NCI-H2029 (cell line): ENCODE results near the gene PRIMPOL.
"Not testable (repeated sequence)": the region's sequence is repeated elsewhere in the genome, so short reads cannot be mapped to it uniquely, and the experiment has no call there.

Source experiments
- DNase-seq: peaks from one replicate; lab custom pipeline; 2025; lab: John Stamatoyannopoulos, UW

Gene PRIMPOL

DNA sequence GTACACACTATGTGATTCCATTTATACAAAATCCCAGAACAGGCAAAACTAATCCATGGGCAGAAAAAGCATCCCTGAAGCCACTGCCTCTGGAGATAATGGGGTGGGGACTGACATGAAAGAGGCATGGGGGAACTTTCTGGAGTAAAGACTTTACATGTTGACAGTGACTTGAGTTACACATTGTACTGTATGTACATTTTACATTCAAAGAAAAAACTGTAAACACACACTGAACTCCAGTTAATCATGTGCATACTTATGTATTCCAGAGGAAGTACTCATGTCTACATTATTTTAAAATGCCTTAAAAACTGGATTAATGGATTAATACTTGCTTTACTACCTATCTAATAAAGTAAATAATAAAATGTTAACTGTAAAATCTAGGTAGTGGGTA lies 62.8 kb downstream of the PRIMPOL start:
- no peak for DNase-seq

- DNase-seq, result no peak
Measured at GRCh38 chr4:184713887-184714286, 64.3 kb downstream of the PRIMPOL start.

DNA sequence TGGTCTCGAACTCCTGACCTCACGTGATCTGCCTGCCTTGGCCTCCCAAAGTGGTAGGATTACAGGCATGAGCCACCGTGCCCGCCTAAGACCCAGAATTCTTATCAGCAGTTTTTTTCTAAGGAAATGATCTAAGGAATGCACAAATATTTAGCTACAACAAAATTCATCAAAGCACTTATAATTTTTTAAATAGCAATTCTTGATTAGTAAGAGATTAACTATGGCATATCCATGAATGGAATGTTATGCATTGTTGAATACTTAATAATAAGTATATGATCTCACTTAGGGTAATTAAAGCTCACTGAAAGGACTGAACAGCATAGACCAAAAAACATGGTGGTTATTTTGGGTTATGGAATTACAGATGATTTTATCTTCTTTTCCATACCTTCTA lies 66.0 kb downstream of the PRIMPOL start:
- no peak for DNase-seq

GRCh38 chr4:184719407-184719806 lies 69.9 kb downstream of the PRIMPOL start:
- no peak for DNase-seq

- DNase-seq, result no peak
Measured at GRCh38 chr4:184721254-184721653, 71.7 kb downstream of the PRIMPOL start.

DNA sequence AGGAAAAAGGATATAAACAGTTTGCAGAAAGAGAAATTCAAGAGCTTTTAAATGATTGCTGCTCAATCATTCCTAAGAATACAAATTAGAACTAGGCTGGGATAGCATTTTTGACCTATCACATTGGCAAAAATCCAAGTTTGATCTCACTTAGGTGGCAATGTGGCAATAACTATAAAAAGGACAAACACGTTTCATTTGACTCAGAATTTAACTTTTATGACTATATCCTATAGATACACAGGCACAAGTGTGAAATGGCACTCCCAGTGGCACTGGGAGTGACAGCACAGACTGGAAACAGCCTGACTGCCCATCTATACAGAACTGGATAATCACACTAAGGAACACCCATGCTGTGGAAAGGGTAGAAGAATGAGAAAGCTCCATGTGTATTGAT lies 73.3 kb downstream of the PRIMPOL start:
- no peak for DNase-seq

DNA sequence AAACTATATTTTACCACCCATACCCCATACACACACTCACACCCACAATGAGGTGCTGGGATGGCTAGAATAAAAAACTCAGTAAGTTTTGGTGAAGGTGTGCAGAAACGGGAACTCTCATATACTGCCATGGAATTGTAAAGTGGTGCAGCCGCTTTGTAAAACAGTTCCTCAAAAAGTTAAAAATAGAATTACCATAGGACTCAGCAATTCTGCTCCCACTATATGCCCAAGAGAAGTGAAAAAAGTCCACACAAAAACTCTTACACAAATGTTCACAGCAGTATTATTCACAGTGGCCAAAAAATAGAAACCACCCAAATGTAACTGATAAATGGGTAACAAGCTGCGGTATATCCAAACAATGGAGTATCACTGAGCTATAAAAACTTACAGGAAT lies 77.9 kb downstream of the PRIMPOL start:
- DNase-seq, result no peak

DNA sequence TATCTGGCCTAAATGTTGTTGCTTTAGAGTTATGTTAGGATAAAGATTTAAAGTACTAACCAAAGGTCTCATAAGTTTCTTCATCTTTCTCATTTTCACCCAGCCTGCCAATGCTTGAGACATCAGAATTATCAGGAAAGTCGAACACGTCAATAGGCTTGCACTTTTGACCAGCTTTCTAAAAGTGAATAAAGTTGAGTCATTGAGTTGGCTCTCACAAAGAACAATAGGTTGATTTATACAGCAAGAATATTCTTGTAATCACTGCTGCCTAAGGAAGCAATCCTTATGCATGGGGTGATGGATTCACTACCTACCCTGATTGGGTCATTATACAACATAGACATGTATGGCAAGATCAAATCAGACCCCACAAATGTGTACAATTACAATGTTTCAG lies 79.3 kb downstream of the PRIMPOL start:
- no peak for DNase-seq

GRCh38 chr4:184729946-184730345 lies 80.4 kb downstream of the PRIMPOL start:
- no peak for DNase-seq

DNA sequence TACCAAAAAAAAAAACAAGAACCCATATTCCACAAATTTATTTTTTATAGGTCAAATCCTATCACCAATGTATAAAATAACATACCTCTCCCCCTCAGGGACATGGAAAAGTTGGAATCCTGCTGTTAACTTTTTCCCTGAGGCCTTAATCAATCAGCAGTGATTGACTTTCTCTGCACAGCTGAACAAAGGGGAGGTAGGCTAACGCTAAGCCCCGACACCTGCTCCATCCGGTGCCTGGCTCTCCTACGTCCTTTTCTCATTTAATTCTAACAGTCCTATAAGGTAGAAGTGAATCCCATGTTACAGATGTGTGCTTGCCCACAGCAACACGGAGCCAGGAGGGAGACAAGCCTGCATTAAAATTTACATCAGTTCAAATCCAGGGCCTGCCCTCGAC lies 81.5 kb downstream of the PRIMPOL start:
- no peak for DNase-seq

- DNase-seq, result peak; percentile 62
Measured at GRCh38 chr4:184732126-184732525, 82.6 kb downstream of the PRIMPOL start.

DNA sequence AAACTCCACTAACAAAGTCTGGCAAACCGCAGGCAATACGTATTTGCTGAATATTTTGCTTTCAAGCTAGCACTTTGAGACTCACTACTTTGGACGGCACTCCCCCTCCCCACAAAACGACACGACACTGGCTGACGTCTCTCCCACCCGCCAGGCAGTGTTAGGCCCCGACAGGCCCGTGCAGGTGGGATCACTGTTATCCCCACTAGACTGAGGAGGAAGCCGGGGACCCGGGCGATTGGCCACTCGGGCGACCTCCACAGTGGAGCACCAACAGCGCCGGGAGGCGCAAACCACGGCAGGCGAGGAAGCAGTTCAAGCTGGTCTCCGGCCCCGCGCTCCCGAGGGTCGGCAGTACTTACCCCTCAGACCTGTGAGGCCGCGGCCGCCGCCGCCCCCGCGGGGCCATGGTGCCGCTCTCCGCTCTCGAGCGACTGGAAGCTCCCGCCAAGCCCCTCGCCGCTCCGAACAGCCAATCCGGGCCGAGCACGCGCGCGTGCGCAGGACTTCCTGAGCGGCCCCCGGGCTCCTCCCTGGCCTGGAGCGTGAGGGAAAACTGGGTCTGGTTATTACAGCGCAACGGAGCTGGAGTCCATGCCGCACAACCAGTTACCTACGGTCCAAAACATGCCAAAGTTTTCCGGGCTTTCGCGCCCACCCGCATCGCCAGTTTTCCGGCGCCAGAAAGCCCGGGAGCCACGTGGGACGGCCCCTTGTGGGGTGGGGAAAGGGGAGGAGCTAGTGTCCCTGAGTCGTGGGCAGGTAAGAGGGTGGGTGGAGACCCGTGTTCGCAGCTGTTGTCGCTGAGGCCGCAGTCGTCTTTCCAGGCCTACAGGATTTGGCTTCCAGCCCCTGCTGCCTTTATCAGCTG lies 84.4 kb downstream of the PRIMPOL start, which contains the start of gene CENPU:
CENPU (minus strand) TSS at position 443 of the 871 bp plus-strand sequence; CDS start at position 409, 34 bp downstream.
- DNase-seq, result peak; percentile 95

- no peak for DNase-seq
Measured at GRCh38 chr4:184734758-184735157, 85.2 kb downstream of the PRIMPOL start.

DNA sequence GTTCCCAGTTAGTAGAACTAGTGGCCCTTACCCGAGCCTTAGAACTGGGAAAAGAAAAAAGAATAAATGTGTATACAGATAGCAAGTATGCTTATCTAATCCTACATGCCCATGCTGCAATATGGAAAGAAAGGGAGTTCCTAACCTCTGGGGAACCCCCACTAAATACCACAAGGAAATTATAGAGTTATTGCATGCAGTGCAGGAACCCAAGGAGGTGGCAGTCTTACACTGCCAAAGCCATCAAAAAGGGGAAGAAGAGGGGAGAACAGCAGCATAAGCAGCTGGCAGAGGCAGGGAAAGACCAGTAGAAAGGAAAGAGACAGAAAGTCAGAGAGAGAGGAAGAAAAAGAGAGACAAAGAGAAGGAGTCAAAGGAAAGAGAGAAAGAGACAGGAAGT lies 90.0 kb downstream of the PRIMPOL start:
- DNase-seq, result not testable (repeated sequence)

GRCh38 chr4:184740980-184741391 lies 91.4 kb downstream of the PRIMPOL start:
- DNase-seq, result no peak

- not testable (repeated sequence) for DNase-seq
Measured at GRCh38 chr4:184741651-184742050, 92.1 kb downstream of the PRIMPOL start.

GRCh38 chr4:184743650-184744049 lies 94.1 kb downstream of the PRIMPOL start:
- DNase-seq, result no peak

DNA sequence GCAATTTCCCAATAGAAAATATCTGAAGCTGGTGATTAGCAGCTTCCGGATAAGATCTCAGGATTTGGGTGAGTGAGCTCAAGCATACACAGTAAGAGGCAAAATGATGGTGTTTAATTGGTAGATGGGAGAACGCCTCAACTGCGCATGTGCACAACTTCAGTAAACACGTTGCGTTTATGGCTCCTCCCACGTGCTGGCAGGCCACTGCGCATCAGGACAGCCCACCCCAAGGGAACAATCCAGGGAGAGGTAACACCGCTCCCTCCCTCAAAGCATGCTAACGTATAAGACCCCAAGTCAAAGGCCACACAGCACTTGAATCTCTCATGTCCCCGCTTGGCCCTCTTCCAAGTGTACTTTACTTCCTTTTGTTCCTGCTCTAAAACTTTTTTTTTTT lies 94.7 kb downstream of the PRIMPOL start:
- no peak for DNase-seq
